H9 (cell line): Measurements from ENCODE around the gene S1PR5. TPM values are rescaled to one million over a fixed set of nuclear protein-coding genes. Genes with fewer than 3 reads are reported as not detected.

Experiments used
- DNase-seq: peaks from one replicate; pipeline ENCODE4 v3.0.0-alpha.2; 2017
- H2AFZ ChIP-seq: one replicate; pipeline ENCODE4 v1.6.1; 2013; ENCODE audit warnings: mild to moderate bottlenecking, low read length, control low read depth, moderate library complexity
- H2AK5ac ChIP-seq: 2 replicates; pipeline ENCODE4 v1.6.1; 2013; ENCODE audit warnings: low read length, control low read depth, mixed read lengths; ENCODE audit not compliant: insufficient read length
- H2BK120ac ChIP-seq: one replicate; pipeline ENCODE4 v1.6.1; 2013; ENCODE audit warnings: low read depth, mild to moderate bottlenecking, low read length, control low read depth, inconsistent platforms; ENCODE audit not compliant: poor library complexity, severe bottlenecking
- H2BK12ac ChIP-seq: 2 replicates; pipeline ENCODE4 v1.6.1; 2013; ENCODE audit warnings: low read length, control low read depth, mixed read lengths, low read depth; ENCODE audit not compliant: insufficient read length
- H2BK15ac ChIP-seq: 2 replicates; pipeline ENCODE4 v1.6.1; 2013; ENCODE audit warnings: low read depth, low read length, control low read depth
- H2BK20ac ChIP-seq: one replicate; pipeline ENCODE4 v1.6.1; 2013; ENCODE audit warnings: low read depth, mild to moderate bottlenecking, low read length, control low read depth, inconsistent platforms; ENCODE audit not compliant: poor library complexity, severe bottlenecking
- H2BK5ac ChIP-seq: 2 replicates; pipeline ENCODE4 v1.6.1; 2013; ENCODE audit warnings: low read length, control low read depth, mixed read lengths; ENCODE audit not compliant: insufficient read length
- H3K14ac ChIP-seq: 2 replicates; pipeline ENCODE4 v1.6.1; 2013; ENCODE audit warnings: low read length, control low read depth; ENCODE audit not compliant: insufficient read depth
- H3K18ac ChIP-seq: 2 replicates; pipeline ENCODE4 v1.6.1; 2013; ENCODE audit warnings: low read depth, mild to moderate bottlenecking, mixed read lengths, low read length, control low read depth; ENCODE audit not compliant: insufficient read length
- H3K23ac ChIP-seq: 2 replicates; pipeline ENCODE4 v1.6.1; 2013; ENCODE audit warnings: low read length, control low read depth, mixed read lengths, low read depth; ENCODE audit not compliant: insufficient read length
- H3K23me2 ChIP-seq: 2 replicates; pipeline ENCODE4 v1.6.1; 2013; ENCODE audit warnings: low read depth, mild to moderate bottlenecking, mixed read lengths, low read length, control low read depth; ENCODE audit not compliant: insufficient read length, poor library complexity, severe bottlenecking
- H3K27ac ChIP-seq: 2 replicates; pipeline ENCODE4 v1.5.1; 2013; ENCODE audit warnings: low read length, control low read depth, mixed read lengths, low read depth; ENCODE audit not compliant: insufficient read length
- H3K27me3 ChIP-seq: 2 replicates; pipeline ENCODE4 v1.6.1; 2013; ENCODE audit warnings: low read length, control low read depth, inconsistent platforms; ENCODE audit not compliant: insufficient read depth
- H3K4ac ChIP-seq: 2 replicates; pipeline ENCODE4 v1.6.1; 2013; ENCODE audit warnings: low read depth, mild to moderate bottlenecking, control low read depth, inconsistent platforms, low read length, moderate library complexity
- H3K4me1 ChIP-seq: 2 replicates; pipeline ENCODE4 v1.6.1; 2013; ENCODE audit warnings: low read length, control low read depth, inconsistent platforms; ENCODE audit not compliant: insufficient read depth
- H3K4me2 ChIP-seq: 2 replicates; pipeline ENCODE4 v1.6.1; 2013; ENCODE audit warnings: low read length, control low read depth, mixed read lengths; ENCODE audit not compliant: insufficient read length, insufficient read depth
- H3K56ac ChIP-seq: 2 replicates; pipeline ENCODE4 v1.6.1; 2013; ENCODE audit warnings: low read depth, mild to moderate bottlenecking, mixed read lengths, low read length, control low read depth; ENCODE audit not compliant: insufficient read length
- H3K79me1 ChIP-seq: 2 replicates; pipeline ENCODE4 v1.6.1; 2013; ENCODE audit warnings: low read depth, mild to moderate bottlenecking, moderate library complexity, low read length, control low read depth, inconsistent platforms; ENCODE audit not compliant: insufficient read depth, poor library complexity, severe bottlenecking
- H3K79me2 ChIP-seq: 2 replicates; pipeline ENCODE4 v1.6.1; 2013; ENCODE audit warnings: low read length, control low read depth, inconsistent platforms; ENCODE audit not compliant: insufficient read depth
- H3K9ac ChIP-seq: 2 replicates; pipeline ENCODE4 v1.6.1; 2013; ENCODE audit warnings: low read length, control low read depth, mixed read lengths; ENCODE audit not compliant: insufficient read length; ENCODE audit errors: extremely low read depth
- H3K9me3 ChIP-seq: one replicate; pipeline ENCODE4 v1.6.1; 2013; ENCODE audit warnings: low read depth, low read length, inconsistent platforms; ENCODE audit not compliant: control insufficient read depth
- H3T11ph ChIP-seq: one replicate; pipeline ENCODE4 v1.6.1; 2013; ENCODE audit warnings: mild to moderate bottlenecking, low read length, control low read depth, inconsistent platforms
- H4K20me1 ChIP-seq: one replicate; pipeline ENCODE4 v1.6.1; 2013; ENCODE audit not compliant: control insufficient read depth, insufficient read length, insufficient read depth
- H4K5ac ChIP-seq: 2 replicates; pipeline ENCODE4 v1.6.1; 2013; ENCODE audit warnings: low read depth, mild to moderate bottlenecking, mixed read lengths, low read length, control low read depth; ENCODE audit not compliant: insufficient read length
- H4K8ac ChIP-seq: replicated peaks from 2 replicates; pipeline ENCODE4 v1.6.1; 2013; ENCODE audit warnings: low read length, control low read depth, mixed read lengths, low read depth; ENCODE audit not compliant: insufficient read length
- H4K91ac ChIP-seq: 2 replicates; pipeline ENCODE4 v1.6.1; 2013; ENCODE audit warnings: low read depth, mild to moderate bottlenecking, moderate library complexity, mixed read lengths, low read length, control low read depth; ENCODE audit not compliant: insufficient read length
- H3K27ac Mint-ChIP-seq, 3 experiments: 2 replicates in 2 of 3; 3 replicates in 1 of 3; pipeline ENCODE4 v1.8.0; 2020 to 2021; ENCODE audit warnings: mixed read lengths in 3 of 3, mild to moderate bottlenecking in 1 of 3, moderate library complexity in 1 of 3
- H3K27me3 Mint-ChIP-seq: 2 replicates; pipeline ENCODE4 v1.8.0; 2021; ENCODE audit warnings: low read depth, mild to moderate bottlenecking, moderate library complexity, mixed read lengths
- H3K36me3 Mint-ChIP-seq, 3 experiments: 2 replicates in 2 of 3; 3 replicates in 1 of 3; pipeline ENCODE4 v1.8.0; 2020 to 2021; ENCODE audit warnings: low read depth in 3 of 3, mixed read lengths in 3 of 3; ENCODE audit not compliant: insufficient read depth in 1 of 3
- H3K4me1 Mint-ChIP-seq, 2 experiments: 2 replicates each; pipeline ENCODE4 v1.8.0; 2020; ENCODE audit warnings: mixed read lengths in 2 of 2
- H3K4me3 Mint-ChIP-seq, 2 experiments: 2 replicates in 1 of 2; 3 replicates in 1 of 2; pipeline ENCODE4 v1.8.0; 2020 to 2021; ENCODE audit warnings: mild to moderate bottlenecking in 2 of 2, mixed read lengths in 2 of 2, moderate library complexity in 1 of 2
- H3K9me3 Mint-ChIP-seq, 2 experiments: 2 replicates in 1 of 2; 3 replicates in 1 of 2; pipeline ENCODE4 v1.8.0; 2020; ENCODE audit warnings: mild to moderate bottlenecking in 2 of 2, mixed read lengths in 2 of 2, moderate library complexity in 1 of 2
- CTCF ChIP-seq: fragments of 200-600 bp; sonication (generic); conservative IDR thresholded peaks from 3 replicates; pipeline ENCODE4 v1.8.0; 2021; ENCODE audit warnings: antibody characterized with exemption, mild to moderate bottlenecking
- WGBS: extraction: QIAGEN DNeasy Blood & Tissue Kit; methylation state at CpG from one replicate; pipeline ENCODE4 v1.1.7; 2013; ENCODE audit warnings: missing lambda C conversion rate, low lambda C conversion rate, mixed read lengths; ENCODE audit not compliant: insufficient read length; ENCODE audit errors: extremely low coverage; 5-methylcytosine and 5-hydroxymethylcytosine counted together
- total RNA-seq: library from RNA; stranded (reverse); gene quantifications from 2 replicates; pipeline ENCODE4 v1.2.1, GENCODE V29; 2021

The S1PR5 gene
- total RNA-seq, 1 experiment from 2014 or later = 8.1 TPM

GRCh38 chr19:10467104-10467706 is 50.0 kb downstream of the S1PR5 start:
- Histone ChIP-seq H3K79me1 (no peaks in the 10 kb centered on the region), H3K4me2 (no peak overlapping the region), H3K56ac (no peak overlapping the region), H3K23ac (no peak overlapping the region), H3K4ac (no peak overlapping the region), H2AFZ (no peak overlapping the region), H2BK5ac (no peak overlapping the region), H3T11ph (no peak overlapping the region), H4K8ac (no peak overlapping the region), H2BK15ac (no peak overlapping the region), H3K27ac (no peak overlapping the region), H4K91ac (no peak overlapping the region), H3K14ac (no peak overlapping the region), H2BK20ac (no peak overlapping the region), H4K5ac (no peak overlapping the region), H3K79me2 (no peaks in the 10 kb centered on the region), H4K20me1 (no peaks in the 10 kb centered on the region), H3K27me3 (0 out of 2 replicates have a peak, but pooled peaks cover 4% of the 10 kb centered on the region), H2BK12ac (no peak overlapping the region), H3K9me3 (no peaks in the 10 kb centered on the region), H3K9ac (no peak overlapping the region), H2AK5ac (no peak overlapping the region), H3K18ac (no peak overlapping the region), H3K4me1 (no peaks in the 10 kb centered on the region), H2BK120ac (no peak overlapping the region), H3K23me2 (no peaks in the 10 kb centered on the region)
- Mint-ChIP-seq H3K9me3 (no peaks in the 10 kb centered on the region), H3K36me3 (peaks cover 0 to 9% (median 5%) of the 10 kb centered on the region in 3 experiments; a peak in 3 of 7 replicates), H3K27me3 (peaks cover 9% of the 10 kb centered on the region), H3K4me1 (peaks cover 9 to 27% of the 10 kb centered on the region in 2 experiments), H3K27ac (peak overlapping the region in 2 of 3 experiments; percentile 50 to 82; a peak in 1 of 7 replicates), H3K4me3 (no peak overlapping the region; a peak in 1 of 5 replicates)
- DNase-seq = no peak
- no peak for TF ChIP-seq CTCF
- WGBS = no CpG with 5 or more reads among the region's 20 CpGs
